LHCN-M2 (cell line): ENCODE measurements around the gene ZNF75A. TPM values are rescaled to one million over a fixed set of nuclear protein-coding genes. Genes with fewer than 3 reads are reported as not detected.
A peak's percentile ranks its signal among the peaks of the same experiment; 100 is the strongest.
"Not testable (repeated sequence)": the region's sequence is repeated elsewhere in the genome, so short reads cannot be mapped to it uniquely, and the experiment has no call there.

Experiments
- DNase-seq: peaks from one replicate; pipeline ENCODE4 v3.0.0-alpha.2; 2012; ENCODE audit warnings: low read depth
- polyA plus RNA-seq: library from polyadenylated mRNA; unstranded; fragments of >200 nt; gene quantifications from one replicate; pipeline ENCODE4 v1.2.1, GENCODE V29; 2012; ENCODE audit warnings: missing spikeins
- total RNA-seq: library from RNA; depleted of rRNA; stranded (reverse); fragments of >200 nt; gene quantifications from 2 replicates; pipeline ENCODE4 v1.2.3, GENCODE V29; 2014; rRNA removed

Gene ZNF75A
- total RNA-seq, result 15.8 and 18.7 TPM in 2 replicates
- 8.3 TPM for polyA plus RNA-seq

- DNase-seq, result peak; percentile 83
Observed at GRCh38 chr16:3305109-3306068, at the start of gene ZNF75A, which contains the start of gene TIGD7. Gene ZNF75A (plus strand): TSS chr16:3305497. CDS start chr16:3308429, 2,932 bp downstream. Gene TIGD7 (minus strand): TSS chr16:3305430. CDS start chr16:3300614, 4,816 bp downstream.

- DNase-seq, result peak; percentile 55
Observed at GRCh38 chr16:3256146-3256865, 49.0 kb upstream of the ZNF75A start, which contains the start of gene MEFV. Gene MEFV (minus strand): TSS chr16:3256633. CDS start chr16:3256587, 46 bp downstream.

GRCh38 chr16:3256866-3257465 lies 48.3 kb upstream of the ZNF75A start:
- DNase-seq, result peak; percentile 63

GRCh38 chr16:3259836-3260235 lies 45.5 kb upstream of the ZNF75A start:
- no peak for DNase-seq

GRCh38 chr16:3262517-3262916 lies 42.8 kb upstream of the ZNF75A start:
- no peak for DNase-seq

- DNase-seq, result peak; percentile 98
Observed at GRCh38 chr16:3264137-3265036, 40.9 kb upstream of the ZNF75A start.

- peak; percentile 61 for DNase-seq
Observed at GRCh38 chr16:3266873-3267537, 38.3 kb upstream of the ZNF75A start.

GRCh38 chr16:3268294-3268693 lies 37.0 kb upstream of the ZNF75A start:
- DNase-seq, result no peak

GRCh38 chr16:3270718-3271117 lies 34.6 kb upstream of the ZNF75A start:
- not testable (repeated sequence) for DNase-seq

- DNase-seq, result not testable (repeated sequence)
Observed at GRCh38 chr16:3271281-3271680, 34.0 kb upstream of the ZNF75A start.

GRCh38 chr16:3274490-3274889 lies 30.8 kb upstream of the ZNF75A start:
- no peak for DNase-seq

- DNase-seq, result no peak
Observed at GRCh38 chr16:3274947-3275346, 30.4 kb upstream of the ZNF75A start.

- DNase-seq, result no peak
Observed at GRCh38 chr16:3276679-3277078, 28.6 kb upstream of the ZNF75A start.

GRCh38 chr16:3281222-3281820 lies 24.0 kb upstream of the ZNF75A start:
- DNase-seq, result no peak

- no peak for DNase-seq
Observed at GRCh38 chr16:3282103-3282729, 23.1 kb upstream of the ZNF75A start.

- DNase-seq, result peak; percentile 98
Observed at GRCh38 chr16:3282730-3283542, 22.4 kb upstream of the ZNF75A start, which contains the start of gene ZNF263. Gene ZNF263 (plus strand): TSS chr16:3283491. CDS start chr16:3283819, 328 bp downstream.

- peak; percentile 3 for DNase-seq
Observed at GRCh38 chr16:3283543-3284447, 21.5 kb upstream of the ZNF75A start.
